IPS DF 4.7 (cell line): ENCODE data around the gene LTA.
"Not testable (repeated sequence)": the region's sequence is repeated elsewhere in the genome, so short reads cannot be mapped to it uniquely, and the experiment has no call there.

Experiments used
- DNase-seq: peaks from one replicate; pipeline ENCODE4 v3.0.0-alpha.2; 2013; ENCODE audit warnings: low spot score; ENCODE audit errors: extremely low read depth

LTA gene

GRCh38 chr6:31541658-31542521 lies 30.2 kb upstream of the LTA start, which contains the start of gene DDX39B:
DDX39B (minus strand) TSS chr6:31542003; CDS start chr6:31540532, 1,471 bp downstream.
- DNase-seq: no peak

- no peak for DNase-seq
Observed at GRCh38 chr6:31543639-31544038, 28.4 kb upstream of the LTA start.

GRCh38 chr6:31544676-31545075 lies 27.4 kb upstream of the LTA start:
- no peak for DNase-seq

- no peak for DNase-seq
Observed at GRCh38 chr6:31545291-31545690, 26.8 kb upstream of the LTA start.

GRCh38 chr6:31546339-31546957 lies 25.6 kb upstream of the LTA start, which contains the start of gene ATP6V1G2:
ATP6V1G2 (minus strand) TSS chr6:31546608; CDS start chr6:31546559, 49 bp downstream.
- no peak for DNase-seq

- DNase-seq: no peak
Observed at GRCh38 chr6:31546958-31547726, 24.9 kb upstream of the LTA start, which contains the start of gene NFKBIL1. NFKBIL1 (plus strand) TSS chr6:31547608; CDS start chr6:31547695, 87 bp downstream.

- no peak for DNase-seq
Observed at GRCh38 chr6:31547727-31548543, 24.2 kb upstream of the LTA start.

- no peak for DNase-seq
Observed at GRCh38 chr6:31548544-31548873, 23.6 kb upstream of the LTA start.

- not testable (repeated sequence) for DNase-seq
Observed at GRCh38 chr6:31551371-31551770, 20.7 kb upstream of the LTA start.

- no peak for DNase-seq
Observed at GRCh38 chr6:31556307-31556706, 15.8 kb upstream of the LTA start.

GRCh38 chr6:31557443-31558317 lies 14.4 kb upstream of the LTA start:
- no peak for DNase-seq

- DNase-seq: no peak
Observed at GRCh38 chr6:31558318-31558625, 13.8 kb upstream of the LTA start.

- no peak for DNase-seq
Observed at GRCh38 chr6:31558631-31559500, 13.2 kb upstream of the LTA start.

GRCh38 chr6:31559606-31559957 lies 12.5 kb upstream of the LTA start:
- DNase-seq: no peak

GRCh38 chr6:31559958-31560696 lies 12.0 kb upstream of the LTA start:
- DNase-seq: no peak

- no peak for DNase-seq
Observed at GRCh38 chr6:31560697-31561058, 11.4 kb upstream of the LTA start.

- no peak for DNase-seq
Observed at GRCh38 chr6:31567531-31568370, 4.3 kb upstream of the LTA start.

GRCh38 chr6:31568537-31568961 lies 3.5 kb upstream of the LTA start:
- DNase-seq: no peak
